NCI-H2196 (cell line): Measurements from ENCODE around the gene DRG2.
A peak's percentile ranks its signal among the peaks of the same experiment; 100 is the strongest.

Experiments
- DNase-seq: peaks from one replicate; lab custom pipeline; 2025; ENCODE audit not compliant: unreplicated experiment; lab: John Stamatoyannopoulos, UW

DRG2 gene, protein sequence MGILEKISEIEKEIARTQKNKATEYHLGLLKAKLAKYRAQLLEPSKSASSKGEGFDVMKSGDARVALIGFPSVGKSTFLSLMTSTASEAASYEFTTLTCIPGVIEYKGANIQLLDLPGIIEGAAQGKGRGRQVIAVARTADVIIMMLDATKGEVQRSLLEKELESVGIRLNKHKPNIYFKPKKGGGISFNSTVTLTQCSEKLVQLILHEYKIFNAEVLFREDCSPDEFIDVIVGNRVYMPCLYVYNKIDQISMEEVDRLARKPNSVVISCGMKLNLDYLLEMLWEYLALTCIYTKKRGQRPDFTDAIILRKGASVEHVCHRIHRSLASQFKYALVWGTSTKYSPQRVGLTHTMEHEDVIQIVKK

DNA sequence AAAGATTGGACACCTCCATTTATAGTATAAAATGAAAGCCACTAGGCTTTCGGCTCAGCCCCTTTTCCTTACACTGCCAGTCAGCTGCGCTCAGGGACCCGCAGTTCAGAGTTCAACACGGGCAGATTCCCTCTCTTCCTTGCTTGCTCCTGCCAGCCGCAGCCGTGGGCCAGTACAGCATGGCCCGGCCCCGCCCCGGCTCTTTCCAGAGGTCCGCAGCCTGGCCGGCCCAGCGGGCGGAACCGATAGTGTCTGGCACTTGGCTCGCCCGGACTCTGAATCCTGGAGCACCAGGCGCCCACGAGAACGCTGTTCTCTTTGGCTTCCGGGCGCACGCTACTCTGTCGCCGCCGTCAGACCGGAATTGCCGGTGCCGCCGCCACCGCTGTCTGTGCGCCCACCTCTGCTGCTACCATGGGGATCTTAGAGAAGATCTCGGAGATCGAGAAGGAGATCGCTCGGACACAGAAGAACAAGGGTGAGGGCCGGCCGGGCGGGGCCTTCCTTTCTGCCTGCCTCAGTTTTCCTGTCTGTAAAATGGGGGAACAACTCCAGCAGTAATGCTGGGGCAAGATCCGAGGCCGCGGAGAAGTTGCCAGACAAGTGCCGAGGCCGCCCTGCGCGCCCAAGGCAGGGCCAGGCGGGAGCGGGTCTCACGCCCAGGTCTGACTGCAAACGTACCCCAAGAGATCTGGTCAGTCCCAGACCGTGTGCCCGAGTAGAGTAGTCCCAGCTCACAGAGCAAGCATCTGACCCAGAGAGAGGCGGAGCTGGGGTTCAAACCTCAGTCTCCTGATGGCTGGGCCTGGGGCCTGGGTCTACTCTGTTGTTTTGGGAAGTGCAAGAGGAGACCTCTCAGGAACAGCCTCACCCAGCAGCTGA lies at the start of gene DRG2:
DRG2 (plus strand) TSS at position 339 of the 882 bp plus-strand sequence; CDS start at position 415, 76 bp downstream.
- DNase-seq: peak; percentile 74

DNA sequence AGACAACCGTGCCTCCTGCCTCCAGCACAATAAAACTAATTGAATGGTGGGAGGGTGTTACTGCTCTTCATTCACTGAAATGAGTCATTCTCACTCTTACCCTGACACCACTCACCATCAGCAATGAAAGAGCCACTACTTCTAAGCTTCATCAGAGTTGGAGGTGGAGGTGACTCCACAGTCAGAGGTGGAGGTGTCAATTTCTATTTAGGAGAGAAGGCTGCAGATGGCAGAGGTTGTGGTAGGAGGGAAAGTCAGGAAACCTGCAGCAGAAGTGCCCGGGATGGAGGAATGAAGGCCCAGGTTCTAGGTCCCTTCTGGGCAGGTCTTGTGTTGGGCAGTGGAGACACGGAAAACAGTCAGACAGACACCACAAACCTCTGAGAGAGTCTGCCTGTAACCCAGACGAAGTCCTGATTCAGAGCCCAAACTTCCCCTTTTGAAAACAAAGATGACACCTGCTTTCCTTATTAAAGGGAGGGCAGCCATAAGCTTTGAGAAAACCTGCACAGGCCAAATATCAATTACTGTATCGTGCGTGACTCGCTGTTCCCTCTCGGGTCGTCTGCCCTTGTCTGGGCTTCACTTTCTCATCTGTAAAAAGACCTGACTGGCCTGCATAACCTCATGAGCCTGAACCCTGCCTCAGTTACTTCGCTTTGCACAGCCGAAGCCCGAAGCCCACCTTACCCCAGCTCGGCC lies 49.4 kb upstream of the DRG2 start:
- no peak for DNase-seq

DNA sequence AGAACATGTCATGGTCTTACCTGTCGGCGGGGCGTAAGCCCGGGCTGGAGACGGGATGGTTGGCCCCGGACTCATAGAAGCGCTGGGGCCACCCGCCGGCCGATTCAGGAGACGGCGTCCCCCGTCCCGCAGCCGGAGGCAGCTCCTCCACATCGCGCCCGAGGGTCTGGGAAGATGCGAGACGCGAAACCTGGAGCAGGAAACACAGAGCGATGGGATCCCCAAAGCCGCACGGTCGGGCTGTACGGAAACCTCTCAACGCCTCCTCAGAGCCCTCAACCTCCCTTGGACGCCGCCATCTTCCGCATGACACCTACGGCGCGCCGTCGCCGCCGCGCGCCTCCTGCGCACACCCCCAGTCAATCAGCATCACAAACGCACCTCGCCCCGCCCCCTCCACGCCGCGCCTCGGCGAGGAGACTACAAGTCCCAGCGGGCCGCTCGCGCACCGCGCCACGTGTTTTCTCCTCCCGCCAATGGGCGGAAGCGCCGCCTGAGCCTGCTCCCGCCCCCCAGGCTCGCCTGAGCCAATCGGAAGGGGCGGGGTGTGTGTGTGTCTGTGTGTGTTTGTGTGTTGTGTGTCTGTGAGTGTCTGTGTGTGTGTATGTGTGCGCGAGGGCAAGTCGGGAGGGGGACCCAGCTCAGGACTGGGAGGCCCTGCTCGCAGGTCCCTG lies 48.8 kb upstream of the DRG2 start, which contains the start of the genes ATPAF2 and GID4:
ATPAF2 (minus strand) TSS at position 308 of the 674 bp plus-strand sequence; CDS start at position 153, 155 bp downstream.
GID4 (plus strand) TSS at position 548 of the 674 bp plus-strand sequence; CDS start at position 605, 57 bp downstream.
- peak; percentile 92 for DNase-seq

DNA sequence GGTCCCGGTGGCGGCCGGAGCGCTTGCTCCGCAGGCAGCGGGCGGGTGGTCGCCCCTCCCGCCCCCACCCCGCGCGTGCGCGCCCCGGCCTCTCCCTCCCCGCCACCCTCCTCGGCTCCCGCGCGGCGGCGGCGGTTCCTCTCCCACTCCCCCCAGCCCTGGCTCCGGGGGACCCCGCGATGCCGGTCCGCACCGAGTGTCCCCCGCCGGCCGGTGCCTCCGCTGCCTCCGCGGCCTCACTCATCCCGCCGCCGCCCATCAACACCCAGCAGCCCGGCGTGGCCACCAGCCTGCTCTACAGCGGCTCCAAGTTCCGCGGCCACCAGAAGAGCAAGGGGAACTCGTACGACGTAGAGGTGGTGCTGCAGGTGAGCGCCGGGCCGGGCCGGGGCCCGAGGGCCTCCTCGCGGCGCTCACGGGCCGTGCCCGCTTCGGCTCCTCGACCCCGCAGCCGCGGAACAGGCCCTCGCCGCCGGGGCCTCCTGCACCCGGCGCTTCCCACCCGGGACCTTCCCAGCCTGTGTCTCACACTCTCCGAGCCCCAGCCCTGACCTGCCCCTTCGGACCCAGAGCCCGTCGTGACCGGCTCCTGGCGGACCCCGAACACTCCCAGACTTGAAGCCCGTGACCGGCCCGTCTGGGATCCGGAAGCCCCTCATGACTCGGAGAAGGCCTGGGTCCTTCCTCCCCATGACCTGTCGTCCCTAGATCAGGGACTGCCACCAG lies 48.0 kb upstream of the DRG2 start:
- no peak for DNase-seq

DNA sequence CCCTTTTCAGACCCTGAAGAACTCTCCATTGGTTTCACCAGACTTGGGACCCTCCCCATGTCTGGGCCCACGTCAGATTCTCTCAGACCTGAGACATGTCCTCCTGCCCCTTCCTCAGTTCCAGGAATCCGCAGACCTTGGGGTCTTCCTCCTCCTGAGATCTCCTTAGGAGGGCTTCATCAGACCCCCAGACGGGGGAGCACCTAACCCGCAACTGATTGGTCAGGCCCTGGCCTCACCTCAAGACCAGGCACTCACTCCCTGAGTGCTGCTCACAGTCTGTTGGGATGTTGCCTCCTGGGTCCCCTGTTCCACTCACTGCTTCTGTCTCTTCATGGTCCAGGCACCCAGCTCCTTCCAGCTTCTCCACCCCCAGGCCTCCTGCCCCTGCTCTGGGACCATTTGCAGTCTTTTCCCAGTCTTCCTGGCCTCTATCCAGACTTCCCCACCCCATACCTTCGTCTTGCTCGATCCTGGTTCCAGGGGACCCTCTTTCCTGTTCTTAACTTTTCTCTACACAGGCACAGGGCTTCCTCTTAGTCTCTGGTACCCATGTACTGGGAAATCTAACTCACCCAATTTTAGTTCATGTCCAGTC lies 47.4 kb upstream of the DRG2 start:
- no peak for DNase-seq

DNA sequence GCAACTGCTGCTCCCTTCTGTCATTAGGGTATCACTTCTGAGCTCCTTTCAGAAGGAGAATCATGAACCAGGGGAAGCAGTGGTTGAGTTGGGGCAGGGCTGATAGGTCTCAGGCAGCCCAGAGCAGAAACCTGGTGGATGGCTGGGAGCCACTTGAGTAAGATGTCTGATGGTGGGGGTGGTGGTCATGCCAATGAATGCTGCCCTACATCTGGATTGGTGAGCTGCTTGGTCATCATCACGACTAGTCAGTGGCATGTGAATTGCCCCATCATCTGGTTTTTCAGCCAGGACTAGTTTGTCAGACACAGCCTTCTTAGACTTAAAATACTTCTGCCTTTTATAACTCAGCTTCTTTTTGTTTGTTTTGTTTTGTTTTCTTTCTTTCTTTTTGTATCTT lies 46.0 kb upstream of the DRG2 start:
- DNase-seq: no peak

DNA sequence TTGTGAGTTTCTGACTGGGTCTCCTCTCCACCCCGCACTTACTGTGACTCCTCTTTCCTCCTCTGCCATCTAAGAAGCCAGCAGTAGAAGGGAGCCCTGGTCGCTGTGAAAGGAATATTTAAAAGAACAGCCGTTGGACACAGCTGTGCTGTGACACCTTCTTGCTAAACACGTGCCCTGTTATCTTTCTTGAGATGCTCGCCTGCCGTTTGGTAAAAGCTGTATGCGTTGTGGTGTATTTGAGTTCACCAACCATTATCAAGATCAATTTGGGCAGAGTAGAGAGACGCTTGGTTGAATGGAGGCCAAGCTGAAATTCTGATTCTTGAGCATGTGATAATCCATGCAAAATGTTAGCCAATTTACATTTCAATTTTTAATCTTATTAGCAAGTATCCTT lies 44.8 kb upstream of the DRG2 start:
- no peak for DNase-seq

DNA sequence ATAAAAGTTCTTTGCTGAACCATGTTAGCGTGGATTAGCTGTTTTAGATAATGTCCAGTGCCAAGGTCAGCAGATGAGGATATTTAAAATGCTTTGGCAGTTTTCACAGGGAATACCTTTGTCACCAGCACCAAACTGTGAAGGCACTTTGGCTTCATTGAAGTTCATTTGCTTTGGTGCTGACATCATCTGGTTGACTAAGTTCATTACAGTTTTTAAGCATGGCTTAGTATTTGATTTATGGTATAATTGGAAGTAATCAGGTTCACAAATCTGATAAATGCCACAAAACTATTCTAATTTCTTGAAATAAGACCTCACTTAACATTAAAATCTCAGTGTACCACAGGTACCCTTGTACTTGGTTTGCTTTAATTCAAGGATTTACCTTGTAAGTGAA lies 44.3 kb upstream of the DRG2 start:
- DNase-seq: peak; percentile 3

DNA sequence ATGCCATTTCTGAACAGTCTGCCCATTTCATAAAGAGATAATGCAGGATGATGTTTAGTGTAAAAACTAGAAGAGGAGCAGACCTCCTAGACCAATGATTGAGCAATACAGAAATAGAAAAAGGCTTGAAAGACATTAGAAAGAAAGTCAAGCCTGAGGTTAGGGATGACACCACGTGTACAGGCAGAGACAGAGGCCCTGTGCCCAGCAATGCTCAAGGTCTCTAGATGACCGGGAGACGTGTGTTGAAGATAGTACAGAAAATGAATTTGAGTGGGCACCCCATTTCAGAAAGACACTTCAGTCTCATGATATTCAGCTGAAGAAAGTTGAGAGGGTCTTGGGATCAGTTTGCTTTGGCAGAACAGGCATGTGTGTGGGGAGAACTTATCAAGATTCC lies 43.1 kb upstream of the DRG2 start:
- no peak for DNase-seq

DNA sequence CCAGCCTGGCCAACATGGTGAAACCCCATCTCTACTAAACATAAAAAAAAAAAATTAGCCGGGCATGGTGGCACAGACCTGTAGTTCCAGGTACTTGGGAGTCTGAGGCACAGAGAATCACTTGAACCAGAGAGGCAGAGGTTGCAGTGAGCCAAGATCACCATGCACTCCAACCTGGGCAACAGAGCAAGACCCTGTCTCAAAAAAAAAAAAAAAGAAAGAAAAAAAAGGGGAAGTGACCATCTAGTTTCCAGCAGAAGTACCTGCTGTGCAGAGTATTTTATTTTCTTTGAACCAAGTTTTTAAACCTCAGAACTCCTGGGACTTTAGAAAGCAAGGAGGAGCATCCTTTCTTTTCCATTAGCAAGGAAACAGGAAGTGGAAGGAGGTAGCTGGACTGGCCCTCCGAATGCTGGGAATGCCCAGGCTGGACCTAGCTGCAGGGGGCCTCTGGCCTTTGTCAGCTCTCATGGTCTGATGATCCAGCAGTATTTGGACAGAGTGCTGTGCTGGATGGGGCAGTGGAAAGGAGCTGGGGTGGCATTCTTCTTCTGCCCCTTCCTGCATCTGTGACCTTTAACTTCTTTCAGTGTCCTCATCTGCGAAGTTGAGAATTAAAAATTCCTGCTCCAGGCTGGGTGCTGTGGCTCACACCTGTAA lies 41.9 kb upstream of the DRG2 start:
- DNase-seq: no peak

DNA sequence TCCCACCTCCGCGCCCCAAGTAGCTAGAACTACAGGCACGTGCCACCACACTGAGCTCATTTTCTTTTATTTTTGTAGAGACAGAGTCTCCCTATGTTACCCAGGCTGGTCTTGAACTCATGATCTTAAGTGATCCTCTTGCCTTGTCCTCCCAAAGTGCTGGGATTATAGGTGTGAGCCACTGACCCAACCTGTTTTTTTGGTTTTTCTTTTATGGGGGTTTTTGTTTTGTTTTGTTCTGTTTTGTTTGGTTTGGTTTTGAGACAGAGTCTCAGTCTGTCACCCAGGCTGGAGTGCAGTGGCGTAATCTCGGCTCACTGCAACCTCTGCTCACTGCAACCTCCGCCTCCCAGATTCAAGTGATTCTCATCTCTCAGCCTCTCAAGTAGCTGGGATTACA lies 32.2 kb upstream of the DRG2 start:
- DNase-seq: no peak

DNA sequence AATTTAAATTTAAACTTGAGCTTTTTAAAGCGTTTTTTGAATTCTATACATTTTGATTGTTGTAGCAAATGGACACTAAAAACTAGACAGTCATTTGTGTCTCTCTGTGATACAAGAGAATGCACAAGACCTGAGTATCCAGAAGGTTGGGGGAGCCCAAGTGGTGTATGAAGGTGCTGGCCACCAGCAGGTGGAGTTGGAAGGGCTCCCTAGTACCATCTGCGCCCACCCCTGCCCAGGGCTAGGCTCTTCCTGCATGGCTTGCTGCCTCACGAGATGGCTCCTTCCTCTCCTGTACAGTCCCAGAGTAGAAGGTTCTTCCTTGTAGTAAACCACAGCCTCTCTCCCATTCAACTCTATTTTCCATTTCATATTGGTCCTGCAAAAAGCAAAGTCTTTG lies 31.5 kb upstream of the DRG2 start:
- DNase-seq: no peak

DNA sequence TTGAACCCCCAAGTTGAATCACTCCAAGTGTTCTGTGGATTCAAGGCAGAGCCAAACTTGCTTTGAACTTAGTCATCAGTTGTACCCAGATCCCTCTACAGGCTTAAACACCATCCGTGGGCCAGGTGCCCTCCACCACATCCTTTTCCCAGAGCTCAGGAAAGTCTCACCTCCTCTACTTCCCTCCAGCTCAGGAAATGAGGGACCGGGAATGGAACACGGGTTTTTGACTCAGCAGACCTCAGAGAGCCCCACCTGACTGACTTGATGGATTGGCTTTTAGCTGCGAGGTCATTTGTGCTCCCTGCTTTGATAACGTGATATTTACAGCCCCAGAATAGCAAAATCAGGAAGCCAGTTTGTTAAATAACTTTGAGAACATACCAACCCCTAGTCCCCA lies 28.5 kb upstream of the DRG2 start:
- no peak for DNase-seq

DNA sequence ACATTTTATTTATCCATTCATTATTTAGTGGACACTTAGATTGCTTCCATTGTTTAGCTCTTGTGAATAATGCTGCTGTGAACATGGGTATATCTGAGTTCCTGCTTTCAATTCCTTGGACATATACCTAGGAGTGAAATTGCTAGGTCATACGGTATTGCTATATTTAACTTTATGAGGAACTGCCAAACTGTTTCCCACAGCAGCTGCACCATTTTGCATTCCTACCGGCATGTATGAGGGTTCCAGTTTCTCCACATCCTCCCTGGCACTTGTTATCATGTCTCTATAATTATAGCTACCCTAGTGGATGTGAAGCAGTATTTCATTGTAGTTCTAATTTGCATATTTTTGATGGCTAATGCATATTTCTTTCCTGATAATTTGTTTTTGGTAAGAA lies 23.7 kb upstream of the DRG2 start:
- DNase-seq: no peak

DNA sequence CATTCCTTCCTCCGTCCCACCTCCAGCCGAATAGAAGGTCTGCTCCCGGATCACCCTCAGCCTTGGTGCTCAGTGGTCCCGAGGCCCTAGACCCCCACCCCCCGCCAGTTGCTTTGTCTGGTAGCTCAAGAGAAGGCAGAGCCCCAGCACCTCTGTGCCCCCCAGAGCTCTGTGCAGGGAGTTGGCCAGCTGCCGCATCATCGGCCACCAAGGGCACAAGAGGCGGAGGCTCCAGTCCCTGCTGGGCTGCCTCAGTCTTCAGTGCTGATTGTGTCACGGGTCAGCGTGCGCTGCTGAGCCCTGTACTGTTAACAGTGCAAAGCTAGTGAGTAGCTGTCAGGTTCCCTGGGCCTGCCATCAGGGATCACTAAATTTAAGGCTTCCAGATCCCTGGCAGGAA lies 22.2 kb upstream of the DRG2 start:
- no peak for DNase-seq

DNA sequence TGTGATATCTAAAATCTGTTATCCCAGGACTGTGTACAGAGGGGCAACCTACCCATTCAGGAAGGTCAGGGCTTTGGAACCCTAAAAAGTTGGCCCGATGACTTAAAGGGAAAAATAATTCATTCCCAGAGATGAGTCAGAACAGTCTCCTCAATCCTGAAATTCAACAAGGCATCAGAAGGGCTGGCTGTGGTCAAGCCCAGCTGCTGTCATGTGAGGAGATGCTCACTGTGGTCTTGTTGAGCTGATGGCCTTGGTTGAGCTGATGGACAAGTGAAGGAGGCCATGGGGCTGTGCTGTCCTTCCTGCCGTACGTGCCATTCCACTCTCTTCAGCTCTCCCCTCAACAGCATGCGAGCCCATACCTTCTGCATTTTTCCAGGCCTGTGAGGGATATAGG lies 20.9 kb upstream of the DRG2 start:
- no peak for DNase-seq

DNA sequence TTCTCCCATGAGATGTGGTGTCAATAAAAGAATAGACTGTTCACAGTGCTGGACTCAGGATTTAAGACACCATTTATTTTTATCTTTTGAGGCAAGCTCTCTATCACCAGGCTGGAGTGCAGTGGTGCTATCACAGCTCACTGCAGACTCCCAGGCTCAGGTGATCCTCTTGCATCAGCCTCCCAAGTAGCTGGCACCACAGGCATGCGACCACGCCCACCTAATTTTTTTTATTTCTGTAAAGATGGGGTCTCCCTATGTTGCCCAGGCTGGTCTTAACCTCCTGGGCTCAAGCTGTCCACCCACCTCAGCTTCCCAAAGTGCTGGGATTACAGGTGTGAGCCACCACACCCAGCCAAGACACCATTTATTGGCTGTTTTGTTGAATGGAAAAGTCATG lies 18.6 kb upstream of the DRG2 start:
- DNase-seq: no peak

DNA sequence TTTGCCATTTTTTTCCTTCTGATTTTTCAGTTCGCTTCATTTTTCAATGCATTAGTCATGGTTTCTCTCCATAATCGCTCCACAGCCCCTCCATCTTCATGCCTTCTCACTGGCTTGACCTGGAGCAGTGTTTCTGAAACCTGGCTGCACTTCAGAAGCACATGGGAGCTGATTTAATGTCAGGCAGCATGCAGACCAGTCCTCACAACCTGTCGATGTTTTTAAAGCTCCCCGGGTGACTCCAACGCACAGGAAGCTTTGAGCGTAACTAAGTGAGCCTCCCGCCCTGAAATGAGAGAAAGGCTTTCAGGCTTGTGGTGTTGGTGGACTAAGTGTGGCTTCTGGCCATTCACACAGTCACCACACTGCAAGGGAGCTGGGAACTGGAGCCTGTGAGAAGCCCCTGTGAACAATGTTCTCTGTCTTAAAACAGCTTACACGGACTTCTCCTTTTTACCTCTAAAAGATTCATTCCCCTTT lies 16.8 kb upstream of the DRG2 start:
- no peak for DNase-seq

DNA sequence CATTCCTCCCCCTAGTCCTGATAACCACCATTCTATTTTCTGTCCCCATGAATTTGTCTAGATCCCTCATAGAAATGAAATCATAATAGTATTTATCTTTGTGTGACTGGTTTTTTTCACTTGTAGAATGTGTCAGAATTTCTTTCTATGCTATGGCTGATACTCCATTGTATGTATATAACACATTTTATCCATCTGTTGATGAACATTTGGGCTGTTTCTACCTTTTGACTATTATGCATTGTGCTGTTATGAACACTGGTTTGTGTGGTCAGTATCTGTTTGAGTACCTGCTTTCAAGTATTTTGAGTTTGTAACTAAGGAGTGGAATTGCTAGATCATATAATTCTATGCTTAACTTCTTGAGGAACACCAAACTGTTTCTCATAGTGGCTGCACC lies 16.0 kb upstream of the DRG2 start:
- no peak for DNase-seq
